Smooth muscle cell (in vitro differentiated cells): Measurements from ENCODE around the gene SRRM5. TPM values are rescaled to one million over a fixed set of nuclear protein-coding genes. Genes with fewer than 3 reads are reported as not detected.

ENCODE experiments used
- DNase-seq: peaks from one replicate; lab custom pipeline; 2025; ENCODE audit not compliant: unreplicated experiment; lab: John Stamatoyannopoulos, UW
- H2AFZ ChIP-seq: fragments of 200-600 bp; sonication (generic); 2 replicates; pipeline ENCODE4 v1.6.0; 2016; ENCODE audit warnings: antibody characterized with exemption, low read depth, mild to moderate bottlenecking
- H3F3A ChIP-seq: fragments of 200-600 bp; sonication (generic); 2 replicates; pipeline ENCODE4 v1.6.0; 2017; ENCODE audit warnings: antibody characterized with exemption, low read depth
- H3K27ac ChIP-seq: fragments of 200-600 bp; sonication (generic); 2 replicates; pipeline ENCODE4 v1.5.1; 2016; ENCODE audit warnings: low read depth, mild to moderate bottlenecking
- H3K27me3 ChIP-seq: fragments of 200-600 bp; sonication (generic); 2 replicates; pipeline ENCODE4 v1.6.1; 2016; ENCODE audit warnings: low read depth, mild to moderate bottlenecking
- H3K36me3 ChIP-seq: fragments of 200-600 bp; sonication (generic); 2 replicates; pipeline ENCODE4 v1.5.1; 2016; ENCODE audit warnings: low read depth
- H3K4me1 ChIP-seq: fragments of 200-600 bp; sonication (generic); 2 replicates; pipeline ENCODE4 v1.5.1; 2016; ENCODE audit warnings: low read depth
- H3K4me2 ChIP-seq: fragments of 200-600 bp; sonication (generic); 2 replicates; pipeline ENCODE4 v1.6.0; 2016; ENCODE audit warnings: mild to moderate bottlenecking
- H3K4me3 ChIP-seq: fragments of 200-600 bp; sonication (generic); 2 replicates; pipeline ENCODE4 v1.5.1; 2016; ENCODE audit warnings: mild to moderate bottlenecking
- H3K79me2 ChIP-seq: fragments of 200-600 bp; sonication (generic); 2 replicates; pipeline ENCODE4 v1.6.0; 2016; ENCODE audit warnings: low read depth, mild to moderate bottlenecking
- H3K9ac ChIP-seq: fragments of 200-600 bp; sonication (generic); 2 replicates; pipeline ENCODE4 v1.6.0; 2016; ENCODE audit warnings: low read depth
- H3K9me3 ChIP-seq: fragments of 200-600 bp; sonication (generic); replicated peaks from 2 replicates; pipeline ENCODE4 v1.5.1; 2016; ENCODE audit warnings: low read depth
- H4K20me1 ChIP-seq: fragments of 200-600 bp; sonication (generic); 2 replicates; pipeline ENCODE4 v1.6.0; 2016; ENCODE audit warnings: low read depth
- WGBS: methylation state at CpG from one replicate; pipeline ENCODE4 v1.1.7; 2016; ENCODE audit warnings: low lambda C conversion rate; 5-methylcytosine and 5-hydroxymethylcytosine counted together
- polyA plus RNA-seq: library from polyadenylated mRNA; unstranded; fragments of >200 nt; fragmentation: Nextera tagmentation; extraction: Ambion mirVana; gene quantifications from 2 replicates; pipeline ENCODE4 v1.2.1, GENCODE V29; 2016
- total RNA-seq: library from RNA; depleted of rRNA; stranded (reverse); fragments of >200 nt; gene quantifications from 2 replicates; pipeline ENCODE4 v1.2.3, GENCODE V29; 2014
- TF ChIP-seq, protein P1 (sequence below): fragments of 200-600 bp; sonication (generic); IDR thresholded peaks from 2 replicates; pipeline ENCODE4 v1.5.1; 2017; ENCODE audit warnings: borderline replicate concordance, mild to moderate bottlenecking, antibody characterized with exemption; ENCODE audit not compliant: insufficient read depth, poor library complexity, severe bottlenecking

SRRM5 gene
- total and polyA plus RNA-seq, 2 experiments from 2014 or later: 0.27 TPM; not detected in 1

DNA sequence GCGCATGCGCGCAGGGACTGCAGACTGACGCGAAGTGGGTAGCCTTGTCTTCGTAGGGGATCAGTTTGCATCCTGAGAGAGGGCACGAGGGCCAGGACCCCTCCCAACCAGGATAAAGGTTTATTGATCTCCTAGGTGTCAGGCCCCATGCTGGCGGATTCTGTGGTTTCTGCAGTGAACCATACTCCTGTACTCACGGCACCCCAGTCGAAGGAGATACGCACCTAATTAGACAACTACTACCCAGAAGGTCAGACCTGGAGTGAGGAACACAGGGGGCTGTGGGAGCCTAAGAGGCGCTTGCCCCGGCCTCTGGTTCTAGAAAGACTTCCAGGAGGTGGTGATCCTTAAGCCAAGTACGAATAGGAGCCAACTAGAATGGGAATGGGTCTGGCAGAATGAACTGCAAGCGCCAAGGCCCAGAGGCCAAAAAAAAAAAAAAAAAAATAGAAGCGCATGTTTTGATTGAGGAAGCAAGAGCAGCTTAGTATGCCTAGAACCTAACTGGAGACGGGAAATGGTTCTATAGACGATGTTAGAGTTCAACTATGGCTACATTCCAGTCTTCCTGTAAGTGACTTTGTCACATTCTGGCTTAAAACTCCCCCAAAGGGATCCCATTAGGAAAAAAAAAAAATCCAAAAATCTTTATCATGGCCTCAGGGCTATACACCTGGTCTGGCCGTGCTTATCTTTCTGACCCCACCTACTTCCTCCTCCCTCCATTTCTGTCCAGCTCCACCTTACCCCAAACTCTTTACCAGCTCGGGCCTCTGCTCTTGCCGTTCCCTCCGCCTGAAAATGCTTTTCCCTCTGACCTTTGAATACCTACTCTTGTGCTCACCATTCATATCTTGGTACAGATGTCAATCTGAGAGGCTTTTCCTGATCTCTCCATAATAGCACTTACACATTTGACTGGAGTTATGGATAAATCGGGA lies 8.4 kb downstream of the SRRM5 start:
- TF ChIP-seq, protein P1, sequence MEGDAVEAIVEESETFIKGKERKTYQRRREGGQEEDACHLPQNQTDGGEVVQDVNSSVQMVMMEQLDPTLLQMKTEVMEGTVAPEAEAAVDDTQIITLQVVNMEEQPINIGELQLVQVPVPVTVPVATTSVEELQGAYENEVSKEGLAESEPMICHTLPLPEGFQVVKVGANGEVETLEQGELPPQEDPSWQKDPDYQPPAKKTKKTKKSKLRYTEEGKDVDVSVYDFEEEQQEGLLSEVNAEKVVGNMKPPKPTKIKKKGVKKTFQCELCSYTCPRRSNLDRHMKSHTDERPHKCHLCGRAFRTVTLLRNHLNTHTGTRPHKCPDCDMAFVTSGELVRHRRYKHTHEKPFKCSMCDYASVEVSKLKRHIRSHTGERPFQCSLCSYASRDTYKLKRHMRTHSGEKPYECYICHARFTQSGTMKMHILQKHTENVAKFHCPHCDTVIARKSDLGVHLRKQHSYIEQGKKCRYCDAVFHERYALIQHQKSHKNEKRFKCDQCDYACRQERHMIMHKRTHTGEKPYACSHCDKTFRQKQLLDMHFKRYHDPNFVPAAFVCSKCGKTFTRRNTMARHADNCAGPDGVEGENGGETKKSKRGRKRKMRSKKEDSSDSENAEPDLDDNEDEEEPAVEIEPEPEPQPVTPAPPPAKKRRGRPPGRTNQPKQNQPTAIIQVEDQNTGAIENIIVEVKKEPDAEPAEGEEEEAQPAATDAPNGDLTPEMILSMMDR: no peak
- peak overlapping the region; percentile 93 for H3K9ac ChIP-seq
- peak overlapping the region; percentile 87 for H2AFZ ChIP-seq
- H3K79me2 ChIP-seq: peaks cover 34% of the 10 kb centered on the region
- peak overlapping the region; percentile 81 for H3K4me3 ChIP-seq
- no peaks in the 10 kb centered on the region for H3F3A ChIP-seq
- no peaks in the 10 kb centered on the region for H4K20me1 ChIP-seq
- H3K27me3 ChIP-seq: no peaks in the 10 kb centered on the region
- peak overlapping the region; percentile 98 for H3K4me2 ChIP-seq
- no peaks in the 10 kb centered on the region for H3K36me3 ChIP-seq
- H3K9me3 ChIP-seq: no peaks in the 10 kb centered on the region
- no peak for DNase-seq
- 58% methylated on average over 23 of the region's 23 CpGs for WGBS
- peaks cover 14% of the 10 kb centered on the region for H3K4me1 ChIP-seq
- H3K27ac ChIP-seq: peak overlapping the region; percentile 91

DNA sequence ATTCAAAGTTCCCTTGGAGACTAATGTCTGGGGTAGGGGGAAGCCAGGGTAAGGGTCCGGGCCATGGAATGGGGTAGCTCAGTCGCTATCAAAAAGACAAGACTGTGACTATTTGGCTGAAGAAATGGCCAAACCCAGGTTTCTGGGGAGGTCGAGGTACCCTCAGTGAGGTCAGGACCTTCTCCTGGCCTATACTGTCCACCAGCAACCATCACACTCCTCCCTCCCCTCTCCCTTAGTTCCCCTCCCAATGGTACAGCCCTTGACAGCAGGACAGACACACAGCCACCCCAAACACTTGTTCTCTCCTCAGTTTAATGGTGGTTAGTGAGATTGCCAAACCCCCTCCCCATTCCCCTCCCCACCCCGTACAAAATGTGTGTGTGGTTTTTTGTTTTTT lies 10.2 kb downstream of the SRRM5 start:
- H3K9me3 ChIP-seq: no peaks in the 10 kb centered on the region
- no peaks in the 10 kb centered on the region for H4K20me1 ChIP-seq
- H3K27me3 ChIP-seq: no peaks in the 10 kb centered on the region
- DNase-seq: no peak
- no peak overlapping the region for H2AFZ ChIP-seq
- no peaks in the 10 kb centered on the region for H3F3A ChIP-seq
- no peak overlapping the region for H3K9ac ChIP-seq
- no peak overlapping the region for H3K4me2 ChIP-seq
- no peak overlapping the region for H3K27ac ChIP-seq
- 95% methylated on average over 4 of the region's 4 CpGs for WGBS
- no peaks in the 10 kb centered on the region for H3K36me3 ChIP-seq
- H3K4me1 ChIP-seq: peaks cover 14% of the 10 kb centered on the region
- TF ChIP-seq, protein P1: no peak
- H3K79me2 ChIP-seq: peaks cover 17% of the 10 kb centered on the region
- H3K4me3 ChIP-seq: no peak overlapping the region

DNA sequence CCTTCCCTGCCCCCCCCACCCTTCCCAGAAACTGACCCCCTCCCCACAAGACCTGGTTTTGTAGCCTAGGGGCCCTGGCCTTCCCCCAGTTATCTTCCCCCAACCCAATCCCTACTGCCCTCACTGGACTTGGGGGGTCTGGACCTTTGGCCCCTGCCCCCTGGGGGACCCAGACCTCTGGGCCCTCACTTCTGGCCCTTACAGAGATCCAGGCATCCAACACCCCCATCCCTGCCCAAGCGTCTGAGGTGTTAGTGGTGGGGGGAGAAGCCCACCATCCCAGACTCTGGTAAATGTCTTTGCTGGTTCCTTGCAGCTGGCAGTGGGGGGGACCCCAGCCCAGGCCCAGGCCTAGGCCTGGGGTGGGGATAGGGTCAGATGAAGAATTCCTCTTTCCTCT lies 11.1 kb downstream of the SRRM5 start:
- Histone ChIP-seq H3K36me3 (no peaks in the 10 kb centered on the region), H3K4me2 (no peak overlapping the region), H3K79me2 (peaks cover 9% of the 10 kb centered on the region), H3K4me1 (peaks cover 14% of the 10 kb centered on the region), H2AFZ (no peak overlapping the region), H3K4me3 (no peak overlapping the region), H3F3A (no peaks in the 10 kb centered on the region), H4K20me1 (no peaks in the 10 kb centered on the region), H3K9me3 (no peaks in the 10 kb centered on the region), H3K9ac (no peak overlapping the region), H3K27ac (no peak overlapping the region), H3K27me3 (no peaks in the 10 kb centered on the region)
- 88% methylated on average over 1 of the region's 1 CpG for WGBS
- DNase-seq: no peak
- TF ChIP-seq, protein P1: no peak
